HepG2 (cell line): Measurements from ENCODE around the gene ZNF213. TPM values are rescaled to one million over a fixed set of nuclear protein-coding genes. Genes with fewer than 3 reads are reported as not detected.

ENCODE experiments used
- ARID5B ChIP-seq: IDR thresholded peaks from 2 replicates; pipeline ENCODE4 v1.4.0; 2020; ENCODE audit warnings: mild to moderate bottlenecking, missing genetic modification reagents
- FLYWCH1 ChIP-seq: sonication (generic); formaldehyde crosslinking; IDR thresholded peaks from 2 replicates; pipeline ENCODE4 v1.8.1; 2023; ENCODE audit warnings: mild to moderate bottlenecking, missing genetic modification reagents
- GATAD1 ChIP-seq: IDR thresholded peaks from 2 replicates; pipeline ENCODE4 v1.6.1; 2016; ENCODE audit warnings: missing genetic modification reagents, missing compliant biosample characterization
- KDM5A ChIP-seq: fragments of 200-600 bp; sonication (generic); IDR thresholded peaks from 2 replicates; pipeline ENCODE4 v1.7.0; 2018; ENCODE audit warnings: antibody characterized with exemption, mild to moderate bottlenecking, low read length, borderline replicate concordance
- MZF1 ChIP-seq: sonication (generic); formaldehyde crosslinking; IDR thresholded peaks from 2 replicates; pipeline ENCODE4 v1.8.1; 2023; ENCODE audit warnings: mild to moderate bottlenecking, missing genetic modification reagents, borderline replicate concordance
- NFIC ChIP-seq: IDR thresholded peaks from 2 replicates; pipeline ENCODE4 v1.6.1; 2012; ENCODE audit warnings: mild to moderate bottlenecking, low read length, inconsistent platforms
- PHF5A ChIP-seq: IDR thresholded peaks from one replicate; pipeline ENCODE4 v1.6.1; 2018; ENCODE audit warnings: low read depth, missing genetic modification reagents; ENCODE audit not compliant: unreplicated experiment
- RARG ChIP-seq: sonication (generic); formaldehyde crosslinking; IDR thresholded peaks from 2 replicates; pipeline ENCODE4 v1.4.0; 2020; ENCODE audit warnings: low read depth, mild to moderate bottlenecking, missing genetic modification reagents
- ZBTB8A ChIP-seq: sonication (generic); formaldehyde crosslinking; IDR thresholded peaks from 2 replicates; pipeline ENCODE4 v1.4.0; 2020; ENCODE audit warnings: mild to moderate bottlenecking, low read depth, missing genetic modification reagents, borderline replicate concordance
- ZC3H13 ChIP-seq: sonication (generic); formaldehyde crosslinking; IDR thresholded peaks from 2 replicates; pipeline ENCODE4 v1.8.1; 2023; ENCODE audit warnings: mild to moderate bottlenecking, missing genetic modification reagents, moderate library complexity
- ZNF138 ChIP-seq: sonication (generic); formaldehyde crosslinking; IDR thresholded peaks from 2 replicates; pipeline ENCODE4 v1.5.0; 2020; ENCODE audit warnings: mild to moderate bottlenecking, low read depth, missing genetic modification reagents
- ZNF329 ChIP-seq: sonication (generic); formaldehyde crosslinking; IDR thresholded peaks from 2 replicates; pipeline ENCODE4 v1.9.0; 2021; ENCODE audit warnings: low read depth, mild to moderate bottlenecking, missing genetic modification reagents
- ZNF337 ChIP-seq: sonication (generic); formaldehyde crosslinking; IDR thresholded peaks from 2 replicates; pipeline ENCODE4 v1.5.1; 2020; ENCODE audit warnings: missing genetic modification reagents, low read depth, mild to moderate bottlenecking, borderline replicate concordance
- ZNF557 ChIP-seq: sonication (generic); formaldehyde crosslinking; IDR thresholded peaks from 2 replicates; pipeline ENCODE4 v1.4.0; 2020; ENCODE audit warnings: missing genetic modification reagents
- ZNF577 ChIP-seq: sonication (generic); formaldehyde crosslinking; IDR thresholded peaks from 2 replicates; pipeline ENCODE4 v1.4.0; 2020; ENCODE audit warnings: mild to moderate bottlenecking, low read depth, missing genetic modification reagents, borderline replicate concordance
- ZNF589 ChIP-seq: sonication (generic); formaldehyde crosslinking; conservative IDR thresholded peaks from 2 replicates; pipeline ENCODE4 v1.8.0; 2022; ENCODE audit warnings: mild to moderate bottlenecking, moderate library complexity, missing genetic modification reagents
- ZNF724P ChIP-seq: sonication (generic); formaldehyde crosslinking; IDR thresholded peaks from 2 replicates; pipeline ENCODE4 v1.8.0; 2022; ENCODE audit warnings: missing genetic modification reagents, borderline replicate concordance
- ZXDC ChIP-seq: sonication (generic); formaldehyde crosslinking; IDR thresholded peaks from 2 replicates; pipeline ENCODE4 v1.5.0; 2020; ENCODE audit warnings: mild to moderate bottlenecking, missing genetic modification reagents
- polyA plus RNA-seq, 8 experiments: library from polyadenylated mRNA; depleted of rRNA in 3 of 8; stranded (reverse) in 7 of 8; unstranded in 1 of 8; fragments of >200 nt; fragmentation: Illumina TruSeq in 4 of 8; extraction: Trizol in 4 of 8; gene quantifications; 2 replicates each; pipeline versions ENCODE4 v1.2.1 to v1.2.3, GENCODE V29; 2011 to 2016; ENCODE audit warnings: low read depth in 4 of 8, missing spikeins in 1 of 8, mixed read lengths in 1 of 8; ENCODE audit not compliant: insufficient read depth in 1 of 8
- total RNA-seq, 5 experiments: library from RNA; depleted of rRNA; stranded (reverse); fragments of >200 nt; fragmentation: Illumina TruSeq; extraction: Trizol; gene quantifications; 2 replicates each; pipeline ENCODE4 v1.2.3, GENCODE V29; 2016; ENCODE audit warnings: low read depth in 1 of 5
- TF ChIP-seq, protein P1 (sequence below): sonication (generic); formaldehyde crosslinking; IDR thresholded peaks from 2 replicates; pipeline ENCODE4 v1.4.0; 2020; ENCODE audit warnings: missing genetic modification reagents
- TF ChIP-seq, protein P2 (sequence below): sonication (generic); formaldehyde crosslinking; IDR thresholded peaks from 2 replicates; pipeline ENCODE4 v1.4.0; 2020; ENCODE audit warnings: missing genetic modification reagents, low read depth, mild to moderate bottlenecking, borderline replicate concordance

Gene ZNF213
- total and polyA plus RNA-seq, 2 of the 13 experiments (the other 11 are each of a cell fraction or from before 2014, with no cell fraction given), result 0.59 to 0.97 TPM

GRCh38 chr16:3129137-3130131, 5.4 kb upstream of the ZNF213 start (continued):
- TF ChIP-seq ARID5B (no peak), ZNF337 (CRISPR knock-in tag) (no peak), RARG (CRISPR knock-in tag) (no peak), ZNF329 (CRISPR knock-in tag) (no peak), FLYWCH1 (CRISPR knock-in tag) (no peak), KDM5A (no peak), ZNF724P (CRISPR knock-in tag) (no peak), ZNF589 (CRISPR knock-in tag) (no peak), PHF5A (no peak), ZNF557 (CRISPR knock-in tag) (no peak), MZF1 (CRISPR knock-in tag) (no peak), ZNF577 (CRISPR knock-in tag) (no peak), ZXDC (no peak), ZC3H13 (CRISPR knock-in tag) (0 out of 2 replicates have a peak, but pooled peaks have one; percentile 54), ZNF138 (CRISPR knock-in tag) (no peak), ZBTB8A (CRISPR knock-in tag) (no peak), GATAD1 (CRISPR knock-in tag) (no peak), NFIC (no peak)
- TF ChIP-seq, protein P1, sequence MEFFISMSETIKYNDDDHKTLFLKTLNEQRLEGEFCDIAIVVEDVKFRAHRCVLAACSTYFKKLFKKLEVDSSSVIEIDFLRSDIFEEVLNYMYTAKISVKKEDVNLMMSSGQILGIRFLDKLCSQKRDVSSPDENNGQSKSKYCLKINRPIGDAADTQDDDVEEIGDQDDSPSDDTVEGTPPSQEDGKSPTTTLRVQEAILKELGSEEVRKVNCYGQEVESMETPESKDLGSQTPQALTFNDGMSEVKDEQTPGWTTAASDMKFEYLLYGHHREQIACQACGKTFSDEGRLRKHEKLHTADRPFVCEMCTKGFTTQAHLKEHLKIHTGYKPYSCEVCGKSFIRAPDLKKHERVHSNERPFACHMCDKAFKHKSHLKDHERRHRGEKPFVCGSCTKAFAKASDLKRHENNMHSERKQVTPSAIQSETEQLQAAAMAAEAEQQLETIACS (CRISPR knock-in tag), result no peak
- TF ChIP-seq, protein P2, sequence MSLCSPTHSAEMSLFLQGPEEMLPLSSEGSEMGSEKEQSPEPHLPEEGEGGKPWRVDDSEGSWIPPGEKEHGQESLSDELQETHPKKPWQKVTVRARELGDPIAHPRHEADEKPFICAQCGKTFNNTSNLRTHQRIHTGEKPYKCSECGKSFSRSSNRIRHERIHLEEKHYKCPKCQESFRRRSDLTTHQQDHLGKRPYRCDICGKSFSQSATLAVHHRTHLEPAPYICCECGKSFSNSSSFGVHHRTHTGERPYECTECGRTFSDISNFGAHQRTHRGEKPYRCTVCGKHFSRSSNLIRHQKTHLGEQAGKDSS (CRISPR knock-in tag), result no peak
